ENCODE measurements around the gene NRXN3. TPM values are rescaled to one million over a fixed set of nuclear protein-coding genes. Genes with fewer than 3 reads are reported as not detected.

The NRXN3 gene
- total RNA-seq, 1 donor from 2014 or later, result 0.07 TPM

- no peak for DNase-seq (ENCODE audit: low read depth, low spot score)
Measured at GRCh38 chr14:79451601-79452000, 1281.4 kb downstream of the NRXN3 start.

DNA sequence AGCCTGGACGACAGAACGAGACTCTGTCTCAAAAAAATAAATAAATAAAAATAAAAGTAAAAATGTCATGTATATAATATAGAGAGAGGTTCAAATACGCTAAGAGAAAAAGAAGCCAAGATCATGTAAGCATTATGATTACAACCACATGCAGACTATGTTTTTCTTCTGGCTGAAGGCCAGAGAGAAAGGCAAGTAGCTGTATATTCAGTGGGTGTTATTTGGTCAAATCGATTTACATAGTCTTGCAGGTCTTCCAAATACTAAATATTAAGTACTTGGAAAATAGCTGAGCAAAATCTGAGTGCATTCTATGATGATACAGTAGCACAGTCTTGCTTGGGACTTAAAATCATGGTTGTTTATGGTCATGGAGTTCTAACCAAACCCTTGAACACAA lies 1283.1 kb downstream of the NRXN3 start:
- DNase-seq (ENCODE audit: low read depth, low spot score), result no peak

DNA sequence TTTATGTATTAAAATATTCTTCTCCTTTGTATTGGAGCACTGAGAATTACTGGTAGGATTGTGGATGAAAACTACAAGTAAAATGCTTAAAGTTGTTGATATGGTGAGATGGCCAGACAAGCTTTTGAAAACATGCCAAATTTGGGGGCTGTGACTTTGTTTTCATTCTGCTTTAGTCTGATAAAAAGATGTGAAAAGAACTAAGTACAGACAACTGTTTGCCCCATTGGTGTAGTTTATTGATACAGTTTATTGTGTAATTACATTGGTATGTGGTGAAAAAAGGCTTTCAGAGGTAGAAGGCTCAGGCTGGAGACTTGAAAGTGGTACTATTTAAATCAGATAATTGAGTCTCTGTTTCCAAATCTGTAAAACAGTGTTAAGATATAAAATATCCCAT lies 1294.3 kb downstream of the NRXN3 start:
- DNase-seq (ENCODE audit: low read depth, low spot score), result no peak

DNA sequence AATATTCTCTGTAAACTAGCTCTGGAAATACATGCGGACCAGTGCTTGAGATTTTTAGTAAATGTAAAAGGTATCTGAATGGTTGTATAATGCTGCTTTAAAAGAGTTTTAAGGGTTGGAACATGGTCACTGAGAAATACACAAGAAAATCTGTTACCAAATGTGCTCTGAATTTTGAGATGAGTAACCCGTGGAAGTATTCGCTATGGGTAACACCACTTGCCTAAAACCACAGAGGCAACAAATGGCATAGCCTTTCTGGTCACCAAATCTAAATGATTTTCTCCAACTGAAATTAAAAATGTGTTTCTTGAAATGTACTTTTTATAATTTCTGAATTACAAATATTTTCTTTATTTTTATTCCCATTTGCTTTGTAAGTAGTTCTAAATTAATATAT lies 1295.5 kb downstream of the NRXN3 start:
- DNase-seq (ENCODE audit: low read depth, low spot score), result no peak

DNA sequence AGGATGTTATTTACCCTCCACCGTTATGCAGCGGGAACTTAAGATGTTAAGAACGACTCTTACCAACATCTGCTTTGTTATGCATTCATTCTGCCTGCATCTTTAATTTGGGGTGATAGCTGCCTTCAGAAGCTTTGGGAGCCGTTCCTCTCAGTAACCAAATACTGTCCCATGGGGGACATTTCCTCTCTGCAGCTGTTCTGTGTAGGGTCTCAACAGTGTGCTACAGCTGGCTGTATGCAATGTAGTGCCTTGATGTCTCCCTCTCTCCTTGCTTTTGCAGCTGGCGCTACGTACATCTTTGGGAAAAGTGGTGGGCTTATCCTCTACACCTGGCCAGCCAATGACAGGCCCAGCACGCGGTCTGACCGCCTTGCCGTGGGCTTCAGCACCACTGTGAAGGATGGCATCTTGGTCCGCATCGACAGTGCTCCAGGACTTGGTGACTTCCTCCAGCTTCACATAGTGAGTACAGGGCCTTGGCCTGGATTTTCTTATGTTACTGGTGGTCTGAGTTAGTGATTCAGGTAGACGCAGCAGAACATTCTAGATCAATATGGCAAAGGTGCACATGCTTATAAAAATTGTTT lies 1296.9 kb downstream of the NRXN3 start:
- no peak for DNase-seq (ENCODE audit: low read depth, low spot score)

GRCh38 chr14:79467835-79468234 lies 1297.7 kb downstream of the NRXN3 start:
- DNase-seq (ENCODE audit: low read depth, low spot score), result no peak

- no peak for DNase-seq (ENCODE audit: low read depth, low spot score)
Measured at GRCh38 chr14:79468486-79468885, 1298.3 kb downstream of the NRXN3 start.

DNA sequence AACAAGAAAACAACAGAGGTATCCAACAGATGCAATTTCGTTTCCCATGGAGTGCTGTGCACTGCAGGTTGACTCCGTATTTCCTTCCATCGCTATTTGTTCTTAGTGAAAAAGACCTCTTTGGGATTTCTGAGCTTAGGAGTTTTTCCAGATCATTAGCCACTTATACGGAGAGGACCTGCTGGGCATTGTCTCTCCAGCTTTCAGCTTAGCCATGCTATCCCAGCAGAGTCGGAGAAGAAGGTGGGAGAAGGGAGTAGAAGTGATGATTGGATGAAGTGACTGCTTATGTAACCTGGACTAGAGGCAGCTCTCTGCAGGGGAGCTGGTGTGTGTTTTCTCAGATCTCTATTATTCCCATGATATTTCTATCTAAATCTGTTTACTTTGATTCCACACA lies 1303.5 kb downstream of the NRXN3 start:
- DNase-seq (ENCODE audit: low read depth, low spot score), result no peak

- DNase-seq (ENCODE audit: low read depth, low spot score), result no peak
Measured at GRCh38 chr14:79475887-79476532, 1305.8 kb downstream of the NRXN3 start.

GRCh38 chr14:79476552-79476951 lies 1306.4 kb downstream of the NRXN3 start:
- no peak for DNase-seq (ENCODE audit: low read depth, low spot score)

DNA sequence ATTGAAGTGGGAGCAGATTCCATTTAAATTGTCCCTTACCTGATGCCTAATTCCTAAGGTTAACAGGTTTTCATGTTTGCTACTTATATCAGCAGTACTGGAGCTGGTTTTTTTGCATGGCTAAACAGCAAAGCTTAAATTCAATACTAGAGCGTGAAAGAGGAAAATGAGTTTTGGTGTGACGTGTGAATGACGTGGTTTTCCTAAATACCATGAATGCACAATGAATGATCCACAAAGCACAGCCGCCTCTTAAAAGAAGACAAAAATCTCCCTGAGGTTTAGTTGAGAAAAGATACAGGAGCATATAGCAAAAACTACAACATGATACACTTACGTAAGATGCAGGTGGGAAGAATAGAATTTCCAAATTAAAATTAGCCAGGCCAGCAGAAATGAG lies 1310.0 kb downstream of the NRXN3 start:
- DNase-seq (ENCODE audit: low read depth, low spot score), result no peak

GRCh38 chr14:79482825-79483224 lies 1312.7 kb downstream of the NRXN3 start:
- no peak for DNase-seq (ENCODE audit: low read depth, low spot score)

GRCh38 chr14:79483477-79484388 lies 1313.6 kb downstream of the NRXN3 start:
- no peak for DNase-seq (ENCODE audit: low read depth, low spot score)

DNA sequence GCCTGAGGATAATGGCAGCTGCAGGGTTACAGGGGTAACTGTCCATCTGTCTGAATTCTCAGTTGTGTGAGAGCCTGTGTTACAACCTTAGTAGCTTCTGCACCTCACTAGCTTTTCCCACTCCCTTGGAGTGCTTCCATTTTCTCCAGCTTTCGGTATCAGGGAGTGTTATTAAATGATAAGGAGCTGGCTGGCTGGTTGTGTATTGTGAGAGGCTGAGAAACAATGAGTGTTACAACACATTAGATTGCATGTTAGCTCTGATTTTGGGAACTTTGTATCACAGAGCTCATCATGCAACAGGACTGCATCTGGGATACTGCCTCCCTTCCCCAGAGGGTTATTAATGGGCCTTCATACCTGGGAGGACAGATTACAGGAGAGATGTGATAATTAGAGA lies 1317.5 kb downstream of the NRXN3 start:
- no peak for DNase-seq (ENCODE audit: low read depth, low spot score)

DNA sequence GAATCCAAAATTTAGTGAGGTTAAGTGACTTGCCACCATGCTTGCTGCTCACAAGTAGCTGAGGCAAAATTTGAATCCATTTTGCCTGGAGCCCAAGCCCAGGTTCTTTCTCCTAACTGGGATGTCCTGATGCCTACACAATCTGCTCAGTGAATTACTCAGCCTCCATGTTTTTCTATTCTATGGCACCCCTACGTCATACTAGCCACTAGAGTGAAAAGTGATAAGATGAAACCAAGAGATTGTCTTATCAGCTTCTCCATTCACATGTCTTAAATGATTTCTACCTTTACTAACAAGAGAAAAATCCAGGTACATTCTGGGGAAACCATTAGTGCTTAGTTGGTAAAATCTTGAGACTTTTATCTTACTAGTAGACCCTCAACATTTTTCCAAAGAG lies 1321.0 kb downstream of the NRXN3 start:
- DNase-seq (ENCODE audit: low read depth, low spot score), result no peak

DNA sequence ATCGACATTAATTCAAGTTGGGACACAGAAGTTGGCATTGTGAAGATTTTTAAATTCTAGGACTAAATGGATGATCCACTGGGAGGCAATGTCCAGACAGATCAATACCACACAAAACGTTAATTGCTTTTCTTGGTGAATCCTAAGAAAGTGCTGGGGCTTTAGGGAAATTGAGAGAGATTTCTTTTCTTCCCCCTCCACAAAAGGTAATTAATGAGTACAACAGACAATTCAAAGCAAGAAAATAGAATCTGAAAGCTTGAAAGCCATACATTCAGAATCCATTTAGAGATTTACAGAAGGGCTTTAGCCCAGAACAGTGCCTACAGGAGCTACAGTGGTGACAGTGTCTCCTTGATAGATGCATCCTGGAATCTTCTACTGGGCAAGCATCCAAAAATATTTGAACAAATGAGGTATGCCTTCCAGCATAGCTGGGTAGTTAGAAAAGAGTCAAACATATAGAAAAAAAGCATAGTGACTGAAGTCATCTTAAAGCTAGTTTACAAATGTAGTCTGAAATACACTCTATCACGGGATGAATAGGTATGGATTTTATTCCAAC lies 1323.0 kb downstream of the NRXN3 start:
- DNase-seq (ENCODE audit: low read depth, low spot score), result no peak

GRCh38 chr14:79496701-79497100 lies 1326.5 kb downstream of the NRXN3 start:
- no peak for DNase-seq (ENCODE audit: low read depth, low spot score)

GRCh38 chr14:79500489-79500888 lies 1330.3 kb downstream of the NRXN3 start:
- no peak for DNase-seq (ENCODE audit: low read depth, low spot score)

DNA sequence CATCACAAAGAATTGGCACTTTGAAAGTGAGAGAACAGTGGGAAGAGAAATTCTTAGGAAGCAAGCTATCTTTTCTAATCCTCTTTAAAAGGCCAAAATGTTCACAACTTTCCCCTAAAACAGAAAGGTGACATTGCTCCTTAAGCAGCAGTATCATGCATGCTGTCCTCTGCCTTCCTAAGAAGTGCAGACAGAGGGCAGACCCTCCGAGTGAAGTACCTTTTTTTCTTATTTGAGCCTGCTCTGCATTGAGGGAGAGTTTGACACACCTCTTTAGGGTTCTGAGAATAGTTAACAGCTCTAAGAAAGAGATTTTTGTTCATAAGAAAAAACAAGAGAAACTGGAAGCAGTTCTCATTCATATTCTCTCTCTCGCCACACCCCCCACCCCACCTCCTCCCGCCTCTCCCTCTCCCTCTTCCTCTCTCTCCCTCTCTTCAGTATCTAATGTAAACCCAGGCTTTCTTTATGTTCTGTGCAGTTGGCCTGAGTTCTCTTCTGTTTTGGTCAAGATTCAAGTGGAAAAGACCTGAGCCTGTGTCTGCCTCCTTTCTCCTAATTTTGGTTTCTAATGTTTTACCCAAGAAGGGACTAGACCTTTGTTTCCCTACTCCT lies 1332.1 kb downstream of the NRXN3 start:
- no peak for DNase-seq (ENCODE audit: low read depth, low spot score)

DNA sequence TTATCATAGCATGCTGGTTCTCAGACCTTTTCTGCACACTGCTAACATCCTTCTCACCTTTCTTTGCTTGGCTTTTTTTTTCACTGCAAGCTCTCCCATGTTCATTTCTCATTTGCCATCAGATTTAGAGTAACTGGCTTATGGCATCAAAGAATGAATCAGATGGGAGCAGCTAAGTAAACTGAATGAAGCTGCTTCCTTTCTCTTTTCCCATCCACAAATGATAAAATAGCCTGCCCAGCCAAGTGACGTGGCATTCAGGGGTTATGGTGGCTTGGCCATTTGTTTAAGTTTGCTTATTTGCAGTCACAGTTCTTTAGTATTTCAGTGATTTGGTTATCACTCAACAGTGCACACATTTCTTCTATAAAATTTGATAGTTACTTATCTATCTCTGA lies 1332.6 kb downstream of the NRXN3 start:
- no peak for DNase-seq (ENCODE audit: low read depth, low spot score)

GRCh38 chr14:79510659-79511058 lies 1340.5 kb downstream of the NRXN3 start:
- DNase-seq (ENCODE audit: low read depth, low spot score), result no peak

DNA sequence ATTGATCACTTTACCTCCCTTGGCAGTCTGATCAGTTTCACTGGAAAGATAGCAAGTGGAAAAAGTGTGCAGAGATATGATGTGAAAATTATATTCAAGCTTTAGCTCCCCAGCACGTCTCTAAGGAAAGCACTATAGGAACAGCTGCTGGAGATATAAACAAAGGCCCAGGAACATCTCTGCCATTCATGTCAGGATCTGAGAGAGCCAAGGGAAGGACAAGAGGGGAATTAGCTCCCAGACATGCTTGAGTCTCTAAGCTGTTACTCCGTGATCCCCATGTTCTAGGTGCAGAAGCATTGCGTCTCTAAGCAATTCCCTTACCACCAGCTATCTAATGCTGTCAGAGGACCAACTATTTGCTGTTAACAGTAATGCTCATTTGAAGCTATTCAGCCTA lies 1341.0 kb downstream of the NRXN3 start:
- no peak for DNase-seq (ENCODE audit: low read depth, low spot score)

Data from pulmonary artery endothelial cell (primary cell).